Measurements from ENCODE around the gene CYP46A1.
"Not testable (repeated sequence)": the region's sequence is repeated elsewhere in the genome, so short reads cannot be mapped to it uniquely, and the experiment has no call there.

Gene CYP46A1

GRCh38 chr14:99683619-99684409 lies at the start of gene CYP46A1:
Gene CYP46A1, plus strand, starts transcription at chr14:99684298. Its CDS starts 120 bp downstream, at chr14:99684418.
- POLR2A ChIA-PET, result interaction anchor here (0.6 to 1.1 kb wide), 2 partner anchors 109 to 203 kb away, joined by 3 read pairs; partner anchors contain the start of genes CCNK, EML1 and SETD3
- CTCF ChIA-PET, result interaction anchor here (0.6 to 2.8 kb wide), 12 partner anchors 9 to 216 kb away, joined by 3 to 19 read pairs (median 4); no protein-coding TSS in a partner anchor
- H3K4me3 ChIP-seq (ENCODE audit: low read depth, low read length), result peak within 1 kb of the TSS; percentile 80

GRCh38 chr14:99634443-99634842 lies 49.7 kb upstream of the CYP46A1 start:
- POLR2A ChIA-PET, result no interaction called here
- CTCF ChIA-PET, result interaction anchor here (1.2 to 1.5 kb wide), 3 partner anchors 11 to 117 kb away, joined by 3 to 8 read pairs (median 3); no protein-coding TSS in a partner anchor
- no peak for DNase-seq (ENCODE audit: low read depth, low spot score)
- TF ChIP-seq, protein P1, sequence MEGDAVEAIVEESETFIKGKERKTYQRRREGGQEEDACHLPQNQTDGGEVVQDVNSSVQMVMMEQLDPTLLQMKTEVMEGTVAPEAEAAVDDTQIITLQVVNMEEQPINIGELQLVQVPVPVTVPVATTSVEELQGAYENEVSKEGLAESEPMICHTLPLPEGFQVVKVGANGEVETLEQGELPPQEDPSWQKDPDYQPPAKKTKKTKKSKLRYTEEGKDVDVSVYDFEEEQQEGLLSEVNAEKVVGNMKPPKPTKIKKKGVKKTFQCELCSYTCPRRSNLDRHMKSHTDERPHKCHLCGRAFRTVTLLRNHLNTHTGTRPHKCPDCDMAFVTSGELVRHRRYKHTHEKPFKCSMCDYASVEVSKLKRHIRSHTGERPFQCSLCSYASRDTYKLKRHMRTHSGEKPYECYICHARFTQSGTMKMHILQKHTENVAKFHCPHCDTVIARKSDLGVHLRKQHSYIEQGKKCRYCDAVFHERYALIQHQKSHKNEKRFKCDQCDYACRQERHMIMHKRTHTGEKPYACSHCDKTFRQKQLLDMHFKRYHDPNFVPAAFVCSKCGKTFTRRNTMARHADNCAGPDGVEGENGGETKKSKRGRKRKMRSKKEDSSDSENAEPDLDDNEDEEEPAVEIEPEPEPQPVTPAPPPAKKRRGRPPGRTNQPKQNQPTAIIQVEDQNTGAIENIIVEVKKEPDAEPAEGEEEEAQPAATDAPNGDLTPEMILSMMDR (IDR thresholded peaks at IDR 0.05; ENCODE audit: insufficient read depth, low read length, missing control alignments), result no peak
- no peak overlapping the region for H3K4me3 ChIP-seq (ENCODE audit: low read depth, low read length)

More at GRCh38 chr14:99683619-99684409, at the start of gene CYP46A1:
- TF ChIP-seq, protein P1 (IDR thresholded peaks at IDR 0.05; ENCODE audit: insufficient read depth, low read length, missing control alignments), result no peak
- DNase-seq (ENCODE audit: low read depth, low spot score), result peak; percentile 92

DNA sequence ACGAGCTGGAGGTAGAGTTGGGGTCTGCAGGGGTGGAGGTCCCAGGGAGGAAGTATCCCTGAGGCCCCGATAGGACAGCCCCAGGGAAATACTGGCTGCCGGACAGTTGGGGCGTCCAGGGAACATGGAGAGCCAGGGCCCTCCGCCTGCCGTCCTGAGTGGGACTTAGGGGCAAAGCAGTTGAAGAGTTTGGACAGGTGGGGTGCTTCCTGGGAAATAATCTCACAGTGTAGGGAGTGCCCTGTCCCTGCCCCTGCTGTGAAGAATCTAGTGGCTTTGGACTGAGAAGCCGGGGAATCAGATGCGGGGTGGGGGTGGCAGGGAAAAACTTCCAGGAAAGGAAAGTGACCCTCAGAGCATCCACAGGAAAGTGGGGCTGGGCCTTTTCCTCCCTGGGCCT lies 49.0 kb upstream of the CYP46A1 start:
- ChIA-PET CTCF (interaction anchor here (1.5 kb wide), 1 partner anchor 11 kb away, joined by 3 read pairs; no protein-coding TSS in a partner anchor), POLR2A (no interaction called here)
- H3K4me3 ChIP-seq (ENCODE audit: low read depth, low read length), result no peak overlapping the region
- TF ChIP-seq, protein P1 (IDR thresholded peaks at IDR 0.05; ENCODE audit: insufficient read depth, low read length, missing control alignments), result no peak
- DNase-seq (ENCODE audit: low read depth, low spot score), result no peak

GRCh38 chr14:99636487-99636886 lies 47.6 kb upstream of the CYP46A1 start:
- ChIA-PET CTCF (interaction anchor here (0.6 to 1.6 kb wide), 7 partner anchors 13 to 250 kb away, joined by 3 to 4 read pairs (median 3); no protein-coding TSS in a partner anchor), POLR2A (no interaction called here)
- DNase-seq (ENCODE audit: low read depth, low spot score), result no peak
- no peak overlapping the region for H3K4me3 ChIP-seq (ENCODE audit: low read depth, low read length)
- TF ChIP-seq, protein P1 (IDR thresholded peaks at IDR 0.05; ENCODE audit: insufficient read depth, low read length, missing control alignments), result no peak

- ChIA-PET POLR2A (no interaction called here), CTCF (interaction anchor here (1.0 to 1.8 kb wide), 4 partner anchors 7 to 75 kb away, joined by 3 to 4 read pairs (median 4); no protein-coding TSS in a partner anchor)
- TF ChIP-seq, protein P1 (IDR thresholded peaks at IDR 0.05; ENCODE audit: insufficient read depth, low read length, missing control alignments), result no peak
Observed at GRCh38 chr14:99637624-99638023, 46.5 kb upstream of the CYP46A1 start.

DNA sequence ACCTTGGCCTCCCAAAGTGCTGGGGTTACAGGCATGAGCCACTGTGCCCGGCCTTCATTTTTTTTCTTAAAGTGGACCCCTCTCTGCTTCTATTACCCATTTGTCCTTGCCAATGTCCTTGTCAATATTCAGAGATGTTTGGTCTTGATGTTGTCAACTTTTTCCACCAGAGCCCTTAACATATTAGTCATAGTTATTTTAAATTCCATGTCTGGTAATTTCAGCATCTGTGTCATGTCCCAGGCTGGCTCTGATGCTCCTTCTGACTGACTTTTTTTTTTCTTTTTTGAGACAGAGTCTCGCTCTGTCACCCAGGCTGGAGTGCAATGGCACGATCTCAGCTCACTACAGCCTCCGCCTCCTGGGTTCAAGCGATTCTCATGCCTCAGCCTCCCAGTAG lies 41.3 kb upstream of the CYP46A1 start:
- DNase-seq (ENCODE audit: low read depth, low spot score); H3K4me3 ChIP-seq (ENCODE audit: low read depth, low read length); POLR2A ChIA-PET: not testable (repeated sequence)
- CTCF ChIA-PET, result interaction anchor here (2.0 kb wide), 1 partner anchor 16 kb away, joined by 6 read pairs; no protein-coding TSS in a partner anchor

More at GRCh38 chr14:99637624-99638023, 46.5 kb upstream of the CYP46A1 start:
- no peak overlapping the region for H3K4me3 ChIP-seq (ENCODE audit: low read depth, low read length)
- no peak for DNase-seq (ENCODE audit: low read depth, low spot score)

All from AG04449 (cell line).